Stimulated activated CD8-positive, alpha-beta memory T cell treated with anti-CD3 and anti-CD28 coated beads, Interleukin-15, amount 100 ng/mL, for 4 hours (primary cell): ENCODE results near the gene KCNK2.

Experiments
- DNase-seq, 2 donors: peaks; one replicate each; pipeline ENCODE4 v3.0.0-alpha.2; 2020; ENCODE audit warnings: low read depth in 2 of 2

The KCNK2 gene

DNA sequence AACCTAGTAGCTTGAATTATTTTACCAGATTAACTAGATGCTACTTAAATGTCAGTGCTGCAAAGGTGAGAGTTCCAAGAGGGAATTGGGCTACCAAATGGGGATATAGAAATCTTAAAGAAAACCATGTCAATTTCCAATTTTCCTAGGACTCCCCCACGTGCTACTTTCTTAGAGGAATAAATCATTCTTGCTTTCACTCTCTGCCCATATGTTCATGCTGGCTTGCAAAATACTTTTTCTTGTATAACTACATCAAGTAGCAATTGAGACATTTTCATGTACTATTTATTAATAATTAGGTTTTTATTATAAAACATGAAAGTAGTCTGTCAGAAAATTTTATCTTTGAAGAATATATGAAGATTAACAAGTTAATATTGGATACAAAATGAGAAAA lies 11.8 kb downstream of the KCNK2 start:
- DNase-seq: no peak

- DNase-seq: no peak
Observed at GRCh38 chr1:215095524-215095923, 13.0 kb downstream of the KCNK2 start.

GRCh38 chr1:215101511-215101910 lies 19.0 kb downstream of the KCNK2 start:
- no peak for DNase-seq

DNA sequence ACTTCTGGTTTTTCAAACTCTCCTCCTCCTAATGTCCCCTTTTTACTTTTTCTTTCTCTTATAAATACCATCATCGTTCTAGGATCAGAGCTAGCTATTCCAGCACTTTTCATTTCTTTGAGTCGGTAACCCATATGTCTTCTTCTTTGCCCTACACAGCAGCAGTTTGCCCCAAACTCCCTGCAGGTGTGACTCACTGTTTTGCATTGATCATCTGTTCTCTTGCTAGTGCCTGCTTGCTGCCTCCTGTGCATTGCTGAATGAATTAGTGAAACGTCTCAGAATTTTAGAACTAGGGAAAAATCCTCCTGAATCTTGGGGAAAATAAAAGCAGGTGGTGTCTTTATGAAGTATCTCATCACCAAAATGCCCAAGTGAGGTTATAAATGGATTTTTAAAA lies 21.7 kb downstream of the KCNK2 start:
- DNase-seq: no peak

DNA sequence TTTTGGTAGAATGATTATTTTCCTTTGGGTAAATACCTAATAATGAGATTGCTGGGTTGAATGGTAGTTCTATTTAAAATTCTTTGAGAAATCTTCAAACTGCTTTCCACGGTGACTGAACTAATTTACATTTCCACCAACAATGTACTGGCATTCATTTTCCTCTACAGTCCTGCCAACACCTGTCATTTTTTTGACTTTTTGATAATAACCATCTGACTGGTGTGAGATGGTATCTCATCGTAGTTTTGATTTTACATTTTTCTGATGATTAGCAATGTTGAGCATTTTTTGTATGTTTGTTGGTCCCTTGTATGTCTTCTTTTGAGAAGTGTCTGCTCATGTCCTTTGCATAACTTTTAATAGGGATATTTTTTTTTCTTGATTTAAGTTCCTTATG lies 23.5 kb downstream of the KCNK2 start:
- DNase-seq: no peak

GRCh38 chr1:215109171-215109570 lies 26.6 kb downstream of the KCNK2 start:
- no peak for DNase-seq

GRCh38 chr1:215111916-215112315 lies 29.4 kb downstream of the KCNK2 start:
- DNase-seq: no peak

DNA sequence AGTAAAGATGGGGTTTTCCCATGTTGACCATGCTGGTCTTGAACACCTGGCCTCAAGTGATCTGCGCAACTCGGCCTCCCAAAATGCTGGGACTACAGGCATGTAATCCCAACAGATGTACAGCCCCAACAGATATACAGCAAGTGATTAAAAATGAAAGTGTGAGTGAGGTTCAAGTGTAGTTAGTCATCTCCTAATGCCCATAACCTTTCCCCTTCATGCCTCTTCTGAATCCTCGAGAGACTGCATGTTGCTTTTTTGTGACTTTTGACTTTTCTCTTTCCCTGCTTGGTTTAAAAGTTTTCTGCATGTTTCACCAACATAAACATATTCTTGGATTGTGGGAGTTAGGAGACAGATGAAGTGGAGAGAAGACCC lies 31.2 kb downstream of the KCNK2 start:
- no peak for DNase-seq

- DNase-seq: no peak
Observed at GRCh38 chr1:215114154-215114933, 31.8 kb downstream of the KCNK2 start.

DNA sequence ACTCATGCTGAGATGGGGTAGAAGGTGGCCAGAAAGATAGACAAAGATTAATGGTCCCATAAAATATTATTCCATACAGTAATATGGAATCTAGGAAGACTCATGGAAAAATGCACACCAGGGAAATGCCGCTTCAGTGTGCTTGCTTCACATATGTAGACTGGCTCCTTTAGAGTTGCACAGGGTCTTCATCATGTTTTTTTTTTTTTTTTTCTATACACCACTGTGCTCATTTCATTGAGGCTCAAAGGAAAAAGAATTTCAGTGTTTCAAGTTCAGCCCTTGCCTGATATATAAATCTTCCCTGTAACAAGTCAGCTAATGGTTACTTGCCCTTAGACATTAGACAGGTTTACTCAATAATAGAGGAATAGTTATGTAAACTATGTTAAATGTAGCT lies 33.2 kb downstream of the KCNK2 start:
- DNase-seq: no peak

DNA sequence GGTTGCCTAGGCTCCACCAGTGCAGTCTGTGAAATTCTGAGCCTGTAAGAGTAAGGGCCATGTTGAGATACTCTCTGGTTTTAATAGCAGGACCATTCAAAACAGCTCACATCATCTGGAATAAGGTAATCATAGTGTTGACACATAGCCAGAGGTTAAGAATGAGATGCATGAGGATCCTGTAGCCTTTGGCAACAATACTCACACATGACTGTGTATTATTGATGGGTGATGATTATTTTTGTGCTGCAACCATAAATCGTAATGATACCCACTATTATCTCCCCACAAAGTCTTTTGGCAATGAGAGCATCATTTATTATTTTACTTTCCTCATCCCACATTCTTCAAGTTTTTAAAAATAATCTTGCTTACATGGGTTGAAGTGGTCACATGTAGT lies 35.5 kb downstream of the KCNK2 start:
- DNase-seq: no peak

DNA sequence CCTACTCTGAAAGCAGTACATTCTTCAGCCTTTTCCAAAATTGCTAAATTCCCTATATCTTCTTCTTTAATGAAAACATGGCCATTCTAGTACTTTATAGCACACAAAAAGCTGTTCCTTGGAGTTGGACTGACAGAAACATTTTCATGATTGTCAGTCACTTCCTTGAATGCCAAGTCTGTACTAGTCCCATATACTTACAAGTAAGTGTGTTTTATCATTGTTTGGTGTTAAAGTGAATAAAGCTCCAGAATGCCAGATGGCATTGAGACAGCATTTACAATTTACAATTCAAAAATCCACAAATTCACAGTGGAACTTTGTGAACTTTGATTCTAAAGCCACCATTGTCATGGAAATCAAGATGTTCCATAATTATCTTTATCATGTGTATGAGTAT lies 36.5 kb downstream of the KCNK2 start:
- DNase-seq: no peak

DNA sequence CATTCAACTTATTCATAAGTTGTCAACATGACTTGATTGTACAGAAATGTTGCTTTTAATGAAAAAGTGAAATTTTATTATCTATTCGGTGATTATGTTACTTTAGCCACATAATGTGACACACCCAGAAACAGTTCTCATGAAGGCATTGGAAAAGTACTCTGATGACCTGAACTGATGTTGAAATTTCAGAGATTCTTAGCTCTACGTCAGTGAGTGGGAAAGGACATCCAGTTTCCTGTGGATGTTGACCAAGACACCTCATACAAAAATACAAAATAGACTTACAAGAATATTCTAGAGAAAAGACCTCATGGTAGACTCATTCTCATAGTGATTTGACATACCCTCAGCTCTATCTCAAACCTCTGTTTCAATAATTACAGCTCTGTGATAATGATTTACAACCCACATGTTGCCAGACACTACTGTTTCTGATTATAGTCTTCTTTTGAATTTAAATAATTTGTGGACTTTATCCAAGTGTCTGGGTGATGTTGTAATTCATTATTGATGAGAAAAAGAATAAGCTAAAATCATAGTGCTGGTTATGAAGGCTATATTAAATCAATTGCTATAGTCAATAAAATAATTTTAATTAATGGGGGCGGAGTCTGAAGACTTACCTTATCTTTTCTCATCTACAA lies 37.3 kb downstream of the KCNK2 start:
- no peak for DNase-seq

GRCh38 chr1:215128504-215128903 lies 46.0 kb downstream of the KCNK2 start:
- no peak for DNase-seq

DNA sequence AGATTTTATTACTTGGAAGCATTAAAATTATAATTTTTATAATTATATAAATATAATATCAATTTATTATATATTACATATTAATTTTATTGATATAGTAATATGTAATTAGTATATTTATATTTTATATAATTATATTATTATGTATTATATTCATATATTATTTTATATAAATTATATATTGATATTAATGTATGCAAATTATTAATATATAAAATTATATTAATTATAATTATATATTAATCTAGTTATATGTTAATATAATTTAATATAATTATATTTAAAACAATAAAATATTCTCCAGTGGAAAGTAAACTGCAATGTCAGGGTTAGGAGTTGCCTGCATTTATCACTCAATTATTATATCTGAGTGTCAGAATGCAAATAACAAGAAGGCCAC lies 48.8 kb downstream of the KCNK2 start:
- DNase-seq: no peak

DNA sequence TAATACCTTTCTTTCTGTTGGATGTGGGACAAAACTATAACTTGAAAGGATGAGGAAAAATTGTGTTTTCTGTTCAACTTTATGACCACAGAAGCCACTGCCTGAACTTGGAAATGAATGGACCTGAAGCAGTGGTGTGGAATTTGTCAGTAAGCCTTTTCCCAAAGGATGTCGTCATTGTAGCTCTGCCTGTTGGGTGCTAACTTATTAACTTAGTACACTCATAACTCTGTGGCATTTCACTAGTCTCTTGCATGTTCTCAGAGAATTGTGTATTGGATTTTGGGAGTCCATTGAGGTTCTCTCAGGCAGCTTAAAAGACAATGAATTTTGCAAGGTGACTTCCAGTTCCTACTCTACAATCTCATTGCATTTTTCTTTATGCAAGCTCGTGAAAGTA lies 49.6 kb downstream of the KCNK2 start:
- DNase-seq: no peak

GRCh38 chr1:215133532-215133931 lies 51.0 kb downstream of the KCNK2 start:
- DNase-seq: no peak

GRCh38 chr1:215137985-215138384 lies 55.4 kb downstream of the KCNK2 start:
- no peak for DNase-seq

- DNase-seq: no peak
Observed at GRCh38 chr1:215140135-215140534, 57.6 kb downstream of the KCNK2 start.

GRCh38 chr1:215141460-215141859 lies 58.9 kb downstream of the KCNK2 start:
- no peak for DNase-seq

GRCh38 chr1:215143497-215143896 lies 61.0 kb downstream of the KCNK2 start:
- no peak for DNase-seq

- DNase-seq: no peak
Observed at GRCh38 chr1:215146240-215146975, 63.9 kb downstream of the KCNK2 start.

DNA sequence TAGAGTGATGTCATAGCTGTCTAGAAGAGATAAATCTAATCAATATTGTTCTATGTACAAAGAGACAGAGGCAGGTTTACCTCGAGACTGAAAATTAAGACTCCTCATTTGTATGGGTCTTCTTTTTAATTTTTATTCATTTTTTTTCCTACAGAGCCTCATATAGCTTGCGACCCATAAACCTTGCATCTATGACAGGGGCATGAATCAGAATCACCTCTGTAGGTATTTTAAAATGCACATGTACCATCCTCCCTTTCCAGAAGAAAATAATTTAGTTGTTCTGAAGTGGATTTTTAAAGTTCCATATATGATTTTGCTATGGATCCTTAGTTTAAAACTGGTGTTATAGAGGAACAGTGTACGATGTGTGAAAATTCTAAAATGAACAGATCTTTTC lies 64.5 kb downstream of the KCNK2 start:
- DNase-seq: no peak
